CD4-positive, alpha-beta T cell treated with Interleukin-4 for 4 hours (primary cell): Measurements from ENCODE around the gene PRKX.
"Not testable (repeated sequence)": the region's sequence is repeated elsewhere in the genome, so short reads cannot be mapped to it uniquely, and the experiment has no call there.

Experiments
- DNase-seq: peaks from one replicate; pipeline ENCODE4 v3.0.0-alpha.2; 2020

Gene PRKX

DNA sequence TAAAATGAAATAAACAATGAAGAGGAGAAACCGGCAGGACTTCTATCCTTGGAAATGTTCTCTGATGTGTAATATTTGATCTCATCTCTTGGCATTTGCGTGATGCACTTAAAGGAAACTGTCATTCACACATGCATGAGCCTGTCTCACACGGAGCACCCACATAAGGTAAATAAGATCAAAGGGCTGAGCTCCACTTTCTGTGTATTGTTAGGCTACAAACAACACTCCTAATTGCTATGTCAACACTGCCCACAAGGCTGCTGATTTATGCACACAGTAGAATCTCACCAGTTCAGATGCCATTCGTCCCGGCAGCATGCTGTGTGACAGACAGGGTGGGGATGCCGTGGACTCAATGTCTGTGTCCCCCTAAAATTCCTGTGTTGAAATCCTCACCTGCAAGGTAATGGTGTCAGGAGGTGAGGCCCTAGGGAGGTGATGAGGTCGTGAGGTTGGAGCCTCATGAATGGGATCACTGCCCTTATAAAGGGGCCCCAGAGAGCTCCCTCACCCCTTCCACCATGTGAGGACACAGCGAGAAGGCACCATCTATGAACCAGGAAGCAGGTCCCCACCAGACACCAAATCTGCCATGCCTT is 5.7 kb downstream of the PRKX start:
- peak; percentile 64 for DNase-seq

DNA sequence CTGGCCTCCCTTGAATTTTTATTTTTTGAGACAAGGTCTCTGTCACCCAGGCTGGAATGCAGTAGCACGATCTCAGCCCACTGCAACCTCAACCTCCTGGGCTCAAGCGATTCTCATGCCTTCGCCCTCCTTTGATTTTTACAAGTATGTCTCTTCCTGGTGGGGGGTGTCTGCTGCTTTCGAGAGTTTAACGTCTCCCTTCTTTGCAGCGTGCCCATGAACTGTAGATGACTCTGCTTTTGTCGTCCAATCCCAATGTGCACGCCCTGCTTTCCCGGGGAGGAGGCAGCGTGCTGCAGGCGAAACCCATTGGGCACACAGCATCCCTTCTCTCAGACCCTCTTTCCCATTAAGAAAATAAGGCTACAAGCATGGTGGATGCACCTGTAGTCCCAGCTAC is 7.0 kb downstream of the PRKX start:
- DNase-seq: no peak

DNA sequence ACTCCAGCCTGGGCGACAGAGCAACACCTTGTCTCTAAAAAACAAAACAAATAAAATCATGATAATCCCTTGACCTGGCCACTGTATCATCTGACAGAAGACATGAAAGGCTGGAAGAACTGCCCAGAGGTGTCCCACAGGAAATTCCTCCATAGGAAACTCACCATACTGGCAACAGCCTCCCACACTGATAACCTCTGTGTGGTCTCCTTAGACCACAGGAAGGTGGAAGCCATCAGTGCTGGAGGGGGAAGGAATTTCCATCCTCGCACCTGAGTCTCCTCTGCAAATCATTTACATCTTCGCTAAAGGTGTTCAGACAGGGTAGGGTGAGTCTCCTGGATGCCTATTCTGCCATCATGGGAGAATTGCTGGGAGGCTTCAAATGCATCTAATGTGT is 10.2 kb downstream of the PRKX start:
- DNase-seq: not testable (repeated sequence)

DNA sequence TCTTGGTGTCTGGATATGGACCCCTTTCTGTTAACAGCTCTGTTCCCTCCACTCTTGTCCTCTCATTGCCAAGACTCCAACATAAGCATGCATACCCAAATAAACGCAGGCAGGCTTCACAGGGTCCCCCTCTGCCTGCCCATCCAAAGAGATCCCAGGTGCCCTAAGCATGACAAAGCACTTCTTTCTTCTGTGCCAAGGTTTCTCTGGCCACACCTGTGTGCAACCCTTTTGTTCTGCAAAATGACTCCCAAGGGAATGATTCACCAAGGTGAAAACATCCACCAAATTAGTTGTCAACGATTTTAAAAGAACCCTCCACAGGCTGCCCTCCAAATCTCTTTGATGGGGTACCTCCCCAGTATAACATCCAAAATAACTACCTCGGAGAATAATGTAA is 11.4 kb downstream of the PRKX start:
- DNase-seq: not testable (repeated sequence)

DNA sequence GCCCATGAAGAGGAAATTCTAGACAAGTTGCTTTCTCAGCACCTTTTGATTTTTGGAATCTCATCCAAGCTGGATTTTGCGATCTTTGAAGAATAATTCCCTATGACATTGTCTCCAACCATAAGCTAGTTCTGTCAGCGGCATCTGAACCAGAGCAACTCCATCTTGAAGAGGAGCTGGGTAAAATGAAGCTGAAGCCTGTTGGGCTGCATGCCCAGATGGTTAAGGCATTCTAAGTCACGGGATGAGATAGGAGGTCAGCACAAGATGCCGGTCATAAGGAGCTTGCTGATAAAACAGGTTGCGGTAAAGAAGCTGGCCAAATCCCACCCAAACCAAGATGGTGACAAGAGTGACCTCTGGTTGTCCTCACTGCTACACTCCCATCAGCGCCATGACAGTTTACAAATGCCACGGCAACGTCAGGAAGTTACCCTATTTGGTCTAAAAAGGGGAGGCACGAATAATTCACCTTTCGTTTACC is 12.0 kb downstream of the PRKX start:
- not testable (repeated sequence) for DNase-seq

DNA sequence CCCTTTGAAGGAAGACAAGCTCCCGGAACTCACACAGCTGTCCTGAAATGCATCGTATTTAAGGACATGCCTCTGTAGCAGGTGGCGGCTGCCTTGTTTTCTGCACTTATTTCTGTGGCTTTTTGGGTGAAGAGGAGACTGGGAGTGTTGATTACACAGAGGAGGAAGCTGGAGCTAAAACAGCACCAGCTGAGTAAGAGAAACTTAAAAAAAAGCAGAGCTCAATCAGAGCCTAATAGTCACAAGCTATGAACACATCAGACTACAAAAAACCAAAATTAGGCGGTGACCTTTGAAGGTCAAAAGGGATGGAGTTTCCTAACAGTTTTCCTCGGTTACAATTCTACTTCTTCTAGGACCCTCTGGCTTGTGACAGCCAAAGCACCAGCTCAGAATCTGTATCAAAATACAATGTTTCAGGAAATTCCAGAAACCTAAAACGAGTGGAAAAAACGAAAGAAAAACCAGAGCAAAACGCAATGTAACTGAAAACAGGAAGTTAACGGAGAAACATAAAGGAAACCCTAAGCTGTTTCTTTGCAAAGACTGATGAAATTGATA is 13.5 kb downstream of the PRKX start:
- DNase-seq: peak; percentile 32

DNA sequence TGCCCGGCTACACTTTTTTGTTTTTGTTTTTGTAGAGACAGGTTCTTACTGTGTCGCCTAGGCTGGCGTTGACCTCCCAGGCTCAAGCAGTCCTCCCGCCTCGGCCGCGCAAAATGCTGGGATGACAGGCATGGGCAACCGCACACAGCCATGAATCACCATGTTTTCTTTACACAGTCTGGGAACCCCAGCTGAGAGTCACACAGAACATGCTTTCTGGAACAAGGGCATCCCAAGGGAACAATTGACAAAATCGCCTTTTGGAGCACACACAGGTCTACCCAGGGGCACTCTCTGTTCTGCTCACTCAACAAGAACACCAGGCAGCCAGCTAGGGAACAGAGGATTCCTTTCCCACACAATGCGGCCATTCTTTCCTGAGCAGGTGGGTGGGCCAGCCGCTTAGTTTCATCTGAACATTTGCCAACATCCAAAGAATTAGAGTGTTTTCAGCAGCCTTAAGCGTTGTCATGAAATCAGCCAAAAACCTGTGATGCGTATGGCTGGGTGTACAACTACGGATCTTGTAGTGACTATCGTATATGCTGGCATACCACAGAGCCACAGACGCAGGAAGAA is 15.7 kb downstream of the PRKX start:
- DNase-seq: no peak

DNA sequence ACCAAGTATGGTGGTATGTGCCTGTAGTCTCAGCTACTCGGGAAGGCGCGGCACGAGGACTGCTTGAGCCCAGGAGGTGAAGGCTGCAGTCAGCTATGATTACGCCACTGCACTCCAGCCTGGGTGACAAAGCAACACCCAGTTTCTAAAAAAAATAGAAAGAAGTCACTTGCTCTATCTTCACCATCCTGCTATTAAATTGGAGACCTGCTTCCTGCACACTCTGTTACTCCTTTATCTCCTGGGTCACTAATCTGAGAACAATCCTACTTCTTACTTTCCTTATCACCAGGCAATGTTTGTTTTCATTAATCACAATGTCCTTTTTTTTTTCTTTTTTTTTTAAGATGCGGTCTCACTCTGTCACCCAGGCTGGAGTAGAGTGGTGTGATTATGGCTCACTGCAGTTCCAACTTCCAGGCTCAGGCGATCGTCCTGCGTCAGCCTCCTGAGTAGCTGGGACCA is 16.2 kb downstream of the PRKX start:
- DNase-seq: no peak

DNA sequence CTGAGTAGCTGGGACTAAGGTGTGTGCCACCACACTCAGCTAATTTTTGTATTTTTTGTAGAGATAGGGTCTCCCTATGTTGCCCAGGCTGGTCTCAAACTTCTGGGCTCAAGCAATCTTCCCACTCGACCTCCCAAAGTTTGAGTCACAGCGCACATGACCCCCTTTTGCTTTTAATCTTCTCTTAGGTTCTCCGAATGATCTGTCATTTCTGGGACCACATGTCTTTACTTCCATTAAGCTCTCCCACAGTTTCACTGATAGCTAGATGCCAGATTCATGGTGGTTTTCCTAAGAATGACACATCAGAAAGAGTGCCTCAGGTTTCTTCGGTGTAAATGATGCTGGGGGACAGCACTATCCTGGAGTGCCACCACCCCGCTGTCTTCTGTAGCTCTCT is 17.9 kb downstream of the PRKX start:
- DNase-seq: no peak

DNA sequence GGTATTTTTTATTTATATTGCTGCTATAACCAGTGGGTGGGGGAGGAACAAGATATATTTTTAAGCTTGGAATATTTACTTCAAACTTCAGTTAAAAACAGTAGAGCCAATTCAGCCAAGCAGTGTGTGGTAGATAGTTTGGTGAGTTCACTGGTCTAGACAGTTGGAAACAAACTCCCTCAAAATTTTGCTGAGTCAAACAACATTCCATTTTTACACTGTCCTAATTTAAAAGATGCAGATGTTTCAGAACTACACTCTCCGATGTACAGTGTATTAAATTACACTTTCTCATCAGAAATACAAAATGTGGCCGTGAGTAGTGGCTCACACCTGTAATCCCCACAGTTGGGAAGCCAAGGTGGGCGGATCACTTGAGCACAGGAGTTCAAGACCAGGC is 23.3 kb downstream of the PRKX start:
- no peak for DNase-seq

DNA sequence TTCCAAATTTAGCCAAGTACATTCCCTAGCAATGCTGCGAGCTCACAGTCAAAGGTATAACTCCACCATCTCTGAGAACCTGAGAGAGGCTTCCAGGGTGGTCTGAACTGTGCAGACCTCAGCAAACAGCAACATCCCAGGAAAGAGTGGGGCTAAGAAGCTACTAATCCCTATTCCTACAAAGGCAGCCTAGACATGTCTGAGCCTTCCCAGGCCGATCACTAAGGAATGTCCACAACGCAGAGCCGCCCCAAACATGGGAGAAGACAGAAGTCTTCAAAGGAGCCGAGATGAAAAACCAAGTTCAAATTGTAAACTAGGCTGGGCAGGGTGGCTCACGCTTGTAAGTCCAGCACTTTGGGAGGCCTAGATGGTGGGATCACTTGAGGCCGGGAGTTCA is 30.2 kb downstream of the PRKX start:
- not testable (repeated sequence) for DNase-seq

DNA sequence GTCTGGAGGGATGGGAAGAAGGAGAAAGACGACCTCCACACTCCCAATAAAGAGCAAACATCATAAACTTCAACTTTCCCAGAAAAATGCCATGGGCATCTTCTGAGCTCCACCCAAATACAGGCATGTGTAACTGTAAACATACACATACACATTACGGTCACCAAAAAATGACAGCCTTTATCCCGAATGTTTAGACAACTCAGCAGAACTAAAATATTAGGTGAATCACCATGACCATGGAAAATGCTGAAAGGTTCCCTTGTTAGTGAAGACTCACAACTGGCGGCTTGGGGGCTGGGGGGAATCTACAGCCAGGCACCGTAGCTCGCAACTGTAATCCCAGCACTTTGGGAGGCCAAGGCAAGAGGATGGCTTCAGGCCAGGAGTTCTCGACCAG is 33.0 kb downstream of the PRKX start:
- no peak for DNase-seq

DNA sequence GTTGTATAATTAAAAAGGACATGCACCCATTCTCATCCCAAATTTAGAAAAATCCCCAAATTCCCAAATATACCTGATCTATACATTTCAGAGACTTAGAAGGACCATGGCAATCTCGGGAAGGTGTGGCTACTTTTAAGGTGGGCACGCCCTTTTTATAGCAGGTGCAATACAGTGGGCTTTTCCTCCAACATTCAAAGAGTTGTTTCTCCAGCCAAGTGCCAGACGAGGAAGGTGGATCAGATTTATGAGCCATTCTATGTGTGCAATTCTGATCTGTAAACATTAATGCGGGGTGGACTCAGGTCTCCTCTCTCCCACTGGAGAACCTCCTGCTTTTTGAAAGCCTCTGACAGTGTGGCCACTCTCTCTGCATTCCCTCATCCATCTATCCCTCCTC is 33.8 kb downstream of the PRKX start:
- no peak for DNase-seq

DNA sequence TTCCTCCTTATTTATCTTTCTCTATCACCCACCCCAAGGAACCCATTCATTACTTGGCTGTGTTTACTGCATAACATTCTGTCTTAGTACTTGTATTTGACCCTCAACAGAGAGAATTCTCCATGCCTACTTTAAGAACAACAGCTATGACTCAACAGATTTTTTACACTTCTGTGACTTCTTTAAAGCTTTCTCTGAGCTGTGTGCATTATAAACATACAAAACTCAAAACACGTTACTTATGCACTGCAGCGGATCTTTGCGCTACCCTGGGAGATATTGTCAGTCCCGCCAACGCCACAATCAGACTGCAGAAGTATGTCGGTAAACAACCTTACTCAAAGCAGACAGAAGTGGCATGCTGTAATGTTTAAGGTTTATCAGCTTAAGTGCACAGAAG is 35.1 kb downstream of the PRKX start:
- no peak for DNase-seq

DNA sequence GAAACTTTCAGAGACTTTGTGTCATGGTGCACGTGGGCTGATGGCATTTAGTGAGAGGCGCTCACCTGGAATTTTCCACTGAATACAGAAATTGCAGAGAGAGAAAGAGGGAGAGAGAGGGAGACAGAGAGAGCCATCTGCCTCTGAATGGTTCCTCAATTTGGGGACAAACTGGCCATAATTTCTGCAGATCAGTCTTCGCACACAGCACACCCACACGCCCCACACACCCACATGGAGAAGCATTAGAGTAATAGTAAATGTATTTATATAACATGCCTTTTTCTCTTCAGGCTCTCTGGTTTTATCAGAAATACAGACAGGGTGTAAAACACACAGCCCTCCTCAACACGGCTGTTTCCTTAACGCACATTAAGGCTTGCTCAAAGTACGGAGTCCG is 38.6 kb downstream of the PRKX start:
- no peak for DNase-seq

DNA sequence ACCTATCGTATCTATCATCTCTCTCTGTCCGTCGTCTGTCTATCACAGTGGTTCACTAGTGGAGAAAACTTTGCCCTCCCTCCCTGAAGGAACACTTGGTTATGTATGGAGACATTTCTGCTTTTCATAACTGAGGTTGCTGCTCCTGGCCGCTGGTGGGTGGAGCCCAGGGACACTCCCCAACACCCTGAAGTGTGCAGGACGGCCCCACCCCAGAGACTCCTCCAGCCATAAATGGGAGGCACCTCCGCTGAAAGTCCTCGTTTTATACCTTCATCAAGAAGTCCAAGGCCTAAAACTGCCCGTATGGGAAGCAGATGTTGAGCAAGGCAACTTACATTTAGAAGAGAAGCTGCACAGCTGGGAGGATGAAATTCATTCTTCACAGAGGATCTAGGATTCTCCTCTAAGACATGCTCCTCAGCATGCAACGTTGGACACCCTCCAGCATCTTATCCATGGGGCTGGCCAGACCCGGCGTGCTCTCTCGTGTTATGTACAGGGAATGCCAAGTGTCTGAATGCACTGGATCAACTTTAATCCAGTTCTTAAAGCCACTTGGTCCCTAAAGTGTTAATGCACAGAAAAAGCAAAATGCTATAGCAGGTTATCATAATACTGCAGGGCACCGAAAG is 43.5 kb downstream of the PRKX start:
- no peak for DNase-seq

DNA sequence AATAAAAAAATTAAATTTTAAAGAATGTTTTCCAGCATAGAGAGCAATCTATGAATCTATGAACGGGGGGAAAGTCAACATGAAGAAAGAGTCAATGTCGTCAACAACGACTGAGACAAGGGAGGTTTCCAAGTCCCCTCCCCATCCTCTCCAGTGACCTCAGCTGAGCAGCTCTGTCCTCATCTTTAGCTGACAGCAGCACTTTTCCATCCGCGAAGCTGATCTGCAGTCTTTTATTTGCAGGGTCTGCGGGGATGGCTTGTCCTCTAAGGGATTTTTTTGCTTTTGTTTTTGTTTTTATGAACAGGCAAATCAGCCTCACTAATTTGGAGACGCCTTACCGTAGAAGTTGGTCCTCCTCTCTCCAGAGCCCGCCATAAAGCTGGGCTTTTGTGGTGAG is 46.5 kb downstream of the PRKX start:
- DNase-seq: no peak

DNA sequence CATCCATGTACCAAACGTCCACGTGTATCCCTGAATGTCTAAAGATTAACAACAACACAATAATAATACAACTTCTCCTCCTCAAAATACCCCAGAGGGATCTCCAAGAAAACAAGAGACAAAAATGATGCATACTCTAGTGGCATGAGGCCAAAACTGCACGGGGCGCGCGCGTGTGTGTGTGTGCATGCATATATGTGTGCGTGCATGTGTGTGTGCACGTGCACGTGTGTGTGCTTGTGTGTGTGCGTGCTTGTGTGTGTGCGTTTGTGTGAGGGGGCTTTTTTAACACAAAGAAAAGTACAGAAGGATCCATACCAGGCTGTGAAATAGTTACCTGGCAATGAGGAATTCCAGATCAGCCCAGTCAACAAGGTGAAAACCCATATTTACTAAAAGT is 48.5 kb downstream of the PRKX start:
- DNase-seq: no peak

DNA sequence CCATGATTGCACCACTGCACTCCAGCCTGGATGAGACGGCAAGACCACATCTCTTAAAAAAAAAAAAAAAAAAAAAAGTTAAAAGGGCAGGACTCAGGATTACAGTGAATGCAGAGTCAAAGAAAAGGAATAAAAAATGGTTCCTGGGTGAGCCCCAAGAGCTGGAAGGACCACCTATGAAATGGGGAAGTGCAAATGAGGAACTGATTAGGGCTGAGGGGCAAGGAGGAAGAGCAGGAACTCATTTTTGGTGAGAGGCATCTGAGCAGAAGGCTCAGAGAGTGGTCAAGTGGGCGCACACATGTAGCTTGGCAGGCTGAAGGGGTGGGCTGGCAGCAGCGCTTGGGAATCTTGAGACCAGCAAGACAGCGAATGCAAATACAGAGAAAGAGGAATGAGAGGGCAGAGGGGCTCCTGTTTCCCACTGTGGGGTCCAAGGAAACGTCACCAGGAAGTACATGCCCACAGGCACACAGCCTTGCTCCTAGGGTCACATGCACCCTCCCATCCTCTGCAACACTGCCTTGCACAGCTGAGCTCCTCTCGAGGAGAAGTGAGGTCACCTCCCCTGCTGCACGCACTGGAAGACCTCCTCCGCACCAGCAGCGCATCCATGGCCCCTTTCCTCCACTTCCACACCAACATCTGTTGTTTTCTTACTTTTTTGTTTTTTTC is 49.7 kb downstream of the PRKX start:
- not testable (repeated sequence) for DNase-seq

DNA sequence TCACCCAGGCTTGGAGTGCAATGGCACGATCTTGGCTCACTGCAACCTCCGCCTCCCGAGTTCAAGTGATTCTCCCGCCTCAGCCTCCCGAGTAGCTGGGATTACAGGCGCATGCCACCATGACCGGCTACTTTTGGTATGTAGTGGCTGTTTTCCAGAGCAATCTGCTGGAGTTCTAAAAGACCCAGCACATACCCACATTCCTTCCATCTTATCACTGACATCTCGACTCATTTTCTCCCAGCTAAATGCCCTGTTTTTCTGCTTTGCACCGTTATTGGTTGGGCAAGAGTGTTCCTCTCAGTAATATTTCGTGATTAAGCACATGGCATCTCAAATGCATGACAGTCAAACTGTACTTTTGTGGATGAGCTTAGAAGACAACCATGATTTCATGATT is 53.7 kb downstream of the PRKX start:
- no peak for DNase-seq

DNA sequence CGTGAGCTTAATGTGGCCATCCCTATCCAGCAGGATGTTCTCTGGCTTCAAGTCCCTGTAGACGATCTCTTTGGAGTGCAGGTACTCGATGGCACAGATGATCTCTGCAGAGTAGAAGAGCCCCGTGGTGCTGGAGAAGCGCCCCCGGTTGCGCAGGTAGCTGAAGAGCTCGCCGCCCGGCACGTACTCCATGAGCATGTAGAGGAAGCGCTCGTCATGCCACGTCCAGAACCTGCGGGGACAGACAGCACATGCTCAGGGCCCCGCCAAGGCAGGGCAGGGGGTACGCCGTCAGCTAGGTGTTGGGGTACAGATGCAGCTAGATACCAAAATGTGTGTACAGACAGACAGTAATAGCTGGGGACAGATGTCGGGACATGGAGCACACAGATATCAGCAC is 58.3 kb downstream of the PRKX start:
- no peak for DNase-seq

DNA sequence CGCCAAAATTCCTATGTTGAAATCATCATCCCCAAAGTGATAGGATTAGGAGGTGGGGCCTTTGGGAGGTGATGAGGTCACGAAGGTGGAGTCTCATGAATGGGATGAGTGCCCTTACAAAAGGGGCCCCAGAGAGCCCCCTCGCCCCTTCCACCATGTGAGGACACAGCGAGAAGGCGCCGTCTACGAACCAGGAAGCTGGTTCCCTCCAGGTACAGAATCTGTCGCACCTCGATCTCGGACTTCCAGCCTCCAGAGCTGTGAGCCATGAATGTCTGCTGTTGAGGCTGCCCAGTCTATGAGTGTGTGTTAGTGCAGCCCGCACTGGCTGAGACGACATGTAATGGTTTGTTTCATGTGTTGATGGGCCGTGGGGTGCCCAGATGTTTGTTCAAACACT is 60.3 kb downstream of the PRKX start:
- no peak for DNase-seq

DNA sequence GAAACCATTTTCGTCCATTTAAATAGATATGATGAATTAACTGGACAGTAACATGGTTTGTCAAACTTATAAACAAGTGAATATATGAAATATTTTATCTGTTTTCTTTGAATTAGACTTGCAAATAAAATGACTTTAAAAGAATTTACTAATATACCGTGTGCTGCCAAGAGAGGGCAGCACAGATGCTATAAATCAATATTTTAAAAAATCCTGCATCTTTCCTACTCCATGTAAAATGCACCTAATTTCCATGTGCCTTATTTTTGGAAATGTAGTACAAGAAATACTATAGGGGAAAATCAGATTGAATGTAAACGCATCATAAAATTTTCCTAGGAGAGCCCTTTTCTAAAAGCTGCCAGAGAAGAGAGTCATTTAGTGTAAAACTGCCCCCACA is 62.2 kb downstream of the PRKX start:
- DNase-seq: peak; percentile 17

DNA sequence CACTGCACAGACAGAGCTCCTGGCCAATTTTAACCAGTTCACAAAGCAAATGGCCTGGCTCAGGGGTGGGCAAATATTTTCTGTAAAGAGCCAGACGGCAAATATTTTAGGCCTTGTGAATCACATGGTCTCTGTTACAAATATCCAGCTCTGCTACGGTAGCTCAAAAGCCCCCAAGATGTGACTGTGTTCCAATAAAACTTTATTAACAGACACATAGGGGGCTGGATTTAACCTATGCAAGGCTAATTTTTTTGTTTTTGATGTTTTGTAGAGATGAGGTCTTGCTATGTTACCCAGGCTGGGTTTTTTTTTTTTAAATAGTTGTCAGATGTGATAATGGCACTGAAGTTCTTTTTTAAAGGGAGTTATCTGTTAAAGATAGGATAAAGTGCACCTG is 65.4 kb downstream of the PRKX start:
- DNase-seq: no peak
